GM12891 (cell line): ENCODE measurements around the gene TMEM151A.

Experiments used
- DNase-seq: peaks from one replicate; pipeline ENCODE4 v3.0.0; 2011; ENCODE audit warnings: low spot score; ENCODE audit not compliant: insufficient read length
- FAIRE-seq: peaks from 2 replicates; lab custom pipeline; 2011; peaks lifted over from hg19 to GRCh38; lab: Jason Lieb, UNC
- PAX5 ChIP-seq: IDR thresholded peaks from 2 replicates; pipeline ENCODE4 v1.6.1; 2011; ENCODE audit warnings: low read length, moderate library complexity, mild to moderate bottlenecking; ENCODE audit not compliant: insufficient read depth, severe bottlenecking
- POLR2A ChIP-seq: IDR thresholded peaks from 2 replicates; pipeline ENCODE4 v1.6.1; 2011; ENCODE audit warnings: low read depth, low read length, control low read depth
- POLR2AphosphoS5 ChIP-seq: IDR thresholded peaks from 2 replicates; pipeline ENCODE4 v1.6.1; 2011; ENCODE audit warnings: low read depth, low read length, control low read depth
- POU2F2 ChIP-seq: IDR thresholded peaks from 2 replicates; pipeline ENCODE4 v1.6.1; 2011; ENCODE audit warnings: low read depth, mild to moderate bottlenecking, control low read depth, low read length, moderate library complexity
- SPI1 ChIP-seq: IDR thresholded peaks from 2 replicates; pipeline ENCODE4 v1.6.1; 2011; ENCODE audit warnings: low read depth, low read length, control low read depth
- TAF1 ChIP-seq: IDR thresholded peaks from 2 replicates; pipeline ENCODE4 v1.6.1; 2011; ENCODE audit warnings: low read depth, low read length, control low read depth

The TMEM151A gene

DNA sequence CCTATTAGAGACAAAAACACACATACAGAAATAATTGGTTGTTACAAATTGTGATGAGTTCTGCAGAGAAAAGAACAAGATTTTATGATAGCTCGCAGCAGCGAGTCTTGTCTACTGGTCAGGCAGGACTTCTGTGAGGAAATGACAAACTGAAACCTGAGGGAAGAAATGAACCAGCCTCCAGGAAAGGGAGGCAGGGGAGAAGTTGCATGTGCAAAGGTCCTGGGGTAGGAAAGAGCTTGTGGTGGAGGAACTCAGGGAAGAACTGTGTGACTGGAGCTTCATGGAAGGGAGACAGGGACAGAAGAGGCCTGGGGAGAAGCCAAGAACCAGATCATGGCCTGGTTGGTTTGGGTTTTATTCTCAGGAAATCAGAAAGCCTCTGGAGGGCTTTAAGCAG, 32.5 kb upstream of the TMEM151A start:
- DNase-seq: no peak
- FAIRE-seq: no peak
- TF ChIP-seq SPI1 (no peak), POLR2AphosphoS5 (no peak), TAF1 (no peak), PAX5 (no peak)

DNA sequence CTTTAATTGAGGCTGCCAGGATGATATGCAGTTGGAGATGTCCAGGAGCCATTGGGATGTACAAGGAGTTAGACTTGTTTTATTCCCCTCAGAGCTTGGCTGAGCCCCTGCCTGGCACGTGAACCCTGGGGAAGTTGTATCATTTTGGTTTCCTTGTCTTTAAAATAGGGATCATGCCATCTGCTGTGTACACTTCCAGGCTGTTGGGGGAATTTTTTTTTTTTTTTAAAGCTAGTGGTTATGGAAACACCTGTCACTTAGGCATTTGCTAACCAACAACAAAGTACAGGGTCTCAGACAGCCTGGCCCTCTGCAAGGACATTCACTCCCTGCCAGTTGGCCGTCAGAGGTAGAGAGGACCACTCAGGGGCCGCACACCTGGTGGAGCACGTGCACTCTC, 31.7 kb upstream of the TMEM151A start:
- DNase-seq (no peak), FAIRE-seq (no peak)
- TF ChIP-seq TAF1 (no peak), SPI1 (no peak), POLR2A (no peak), PAX5 (no peak), POU2F2 (no peak), POLR2AphosphoS5 (no peak)

- FAIRE-seq: no peak
- TF ChIP-seq POU2F2: no peak
- TF ChIP-seq TAF1: no peak
- no peak for TF ChIP-seq POLR2A
- TF ChIP-seq POLR2AphosphoS5: no peak
- no peak for TF ChIP-seq PAX5
- TF ChIP-seq SPI1: no peak
These were observed 30.1 kb upstream of the TMEM151A start for GRCh38 chr11:66261578-66261977.

GRCh38 chr11:66262191-66262590, 29.5 kb upstream of the TMEM151A start:
- no peak for TF ChIP-seq PAX5
- no peak for TF ChIP-seq POLR2AphosphoS5
- TF ChIP-seq SPI1: no peak
- no peak for TF ChIP-seq POU2F2
- TF ChIP-seq TAF1: no peak
- TF ChIP-seq POLR2A: no peak
- DNase-seq (no peak), FAIRE-seq (no peak)

More at GRCh38 chr11:66261578-66261977, 30.1 kb upstream of the TMEM151A start:
- no peak for DNase-seq

DNA sequence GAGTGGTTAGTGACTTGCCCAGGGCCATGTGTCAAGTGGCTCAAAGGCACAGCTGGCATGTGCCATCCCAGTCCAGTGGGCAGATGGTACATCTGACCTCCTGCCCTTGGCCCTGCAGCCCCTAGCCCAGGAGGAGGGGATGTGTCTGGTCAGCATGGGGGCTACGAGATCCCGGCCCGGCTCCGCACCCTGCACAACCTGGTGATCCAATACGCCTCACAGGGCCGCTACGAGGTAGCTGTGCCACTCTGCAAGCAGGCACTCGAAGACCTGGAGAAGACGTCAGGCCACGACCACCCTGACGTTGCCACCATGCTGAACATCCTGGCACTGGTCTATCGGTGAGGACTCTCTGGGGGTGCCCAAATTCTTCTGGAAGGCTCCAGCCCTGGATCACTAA, 29.0 kb upstream of the TMEM151A start:
- DNase-seq (no peak), FAIRE-seq (no peak)
- TF ChIP-seq POLR2A (no peak), PAX5 (no peak), SPI1 (no peak), POLR2AphosphoS5 (no peak), POU2F2 (no peak), TAF1 (no peak)

- TF ChIP-seq SPI1 (no peak), POLR2AphosphoS5 (no peak), TAF1 (no peak), POLR2A (no peak), PAX5 (no peak), POU2F2 (no peak)
- DNase-seq (no peak), FAIRE-seq (no peak)
These were observed 28.5 kb upstream of the TMEM151A start for GRCh38 chr11:66263231-66263630.

GRCh38 chr11:66263785-66264184, 27.9 kb upstream of the TMEM151A start:
- no peak for FAIRE-seq
- TF ChIP-seq POU2F2: no peak
- no peak for TF ChIP-seq SPI1
- no peak for TF ChIP-seq POLR2A
- no peak for TF ChIP-seq PAX5
- TF ChIP-seq TAF1: no peak
- no peak for TF ChIP-seq POLR2AphosphoS5
- DNase-seq: no peak

- TF ChIP-seq POLR2AphosphoS5 (no peak), POLR2A (no peak), POU2F2 (no peak), TAF1 (no peak)
- DNase-seq (no peak), FAIRE-seq (no peak)
These were observed 27.3 kb upstream of the TMEM151A start for GRCh38 chr11:66264383-66264782.

DNA sequence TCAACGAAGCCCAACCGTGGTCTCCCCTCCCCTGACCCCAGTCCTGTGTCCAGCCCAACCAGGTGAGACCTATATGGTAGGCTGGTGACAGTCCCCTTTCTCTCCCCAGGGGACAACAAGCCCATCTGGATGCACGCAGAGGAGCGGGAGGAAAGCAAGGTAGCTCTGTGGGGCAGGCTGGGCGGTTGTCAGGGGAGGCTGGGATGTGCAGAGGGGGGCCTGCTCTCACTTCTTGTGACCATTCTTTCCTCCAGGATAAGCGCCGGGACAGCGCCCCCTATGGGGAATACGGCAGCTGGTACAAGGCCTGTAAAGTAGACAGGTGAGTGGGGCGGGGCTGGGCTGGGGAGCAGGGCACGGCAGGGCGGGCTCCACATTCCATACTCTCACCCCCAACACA, 26.8 kb upstream of the TMEM151A start:
- FAIRE-seq (no peak), DNase-seq (no peak)
- TF ChIP-seq PAX5 (no peak), POU2F2 (no peak), TAF1 (no peak), POLR2A (no peak), POLR2AphosphoS5 (no peak), SPI1 (no peak)

GRCh38 chr11:66265531-66266377, 25.9 kb upstream of the TMEM151A start:
- FAIRE-seq (no peak), DNase-seq (no peak)
- TF ChIP-seq SPI1: no peak
- TF ChIP-seq POU2F2: no peak
- TF ChIP-seq POLR2A: no peak
- TF ChIP-seq POLR2AphosphoS5: no peak
- no peak for TF ChIP-seq TAF1
- TF ChIP-seq PAX5: no peak

- DNase-seq (no peak), FAIRE-seq (no peak)
- no peak for TF ChIP-seq POU2F2
- TF ChIP-seq POLR2AphosphoS5: no peak
- no peak for TF ChIP-seq SPI1
- TF ChIP-seq PAX5: no peak
- no peak for TF ChIP-seq POLR2A
- TF ChIP-seq TAF1: no peak
These were observed 25.2 kb upstream of the TMEM151A start for GRCh38 chr11:66266378-66267038.
